Activated gamma-delta T cell treated with anti-CD3 and anti-CD28 coated beads, Interleukin-2, amount 50 U/mL, for 16 hours (primary cell): ENCODE measurements around the gene ABHD15.

Experiments
- DNase-seq: peaks from one replicate; pipeline ENCODE4 v3.0.0-alpha.2; 2020; ENCODE audit warnings: low read depth

ABHD15 gene

DNA sequence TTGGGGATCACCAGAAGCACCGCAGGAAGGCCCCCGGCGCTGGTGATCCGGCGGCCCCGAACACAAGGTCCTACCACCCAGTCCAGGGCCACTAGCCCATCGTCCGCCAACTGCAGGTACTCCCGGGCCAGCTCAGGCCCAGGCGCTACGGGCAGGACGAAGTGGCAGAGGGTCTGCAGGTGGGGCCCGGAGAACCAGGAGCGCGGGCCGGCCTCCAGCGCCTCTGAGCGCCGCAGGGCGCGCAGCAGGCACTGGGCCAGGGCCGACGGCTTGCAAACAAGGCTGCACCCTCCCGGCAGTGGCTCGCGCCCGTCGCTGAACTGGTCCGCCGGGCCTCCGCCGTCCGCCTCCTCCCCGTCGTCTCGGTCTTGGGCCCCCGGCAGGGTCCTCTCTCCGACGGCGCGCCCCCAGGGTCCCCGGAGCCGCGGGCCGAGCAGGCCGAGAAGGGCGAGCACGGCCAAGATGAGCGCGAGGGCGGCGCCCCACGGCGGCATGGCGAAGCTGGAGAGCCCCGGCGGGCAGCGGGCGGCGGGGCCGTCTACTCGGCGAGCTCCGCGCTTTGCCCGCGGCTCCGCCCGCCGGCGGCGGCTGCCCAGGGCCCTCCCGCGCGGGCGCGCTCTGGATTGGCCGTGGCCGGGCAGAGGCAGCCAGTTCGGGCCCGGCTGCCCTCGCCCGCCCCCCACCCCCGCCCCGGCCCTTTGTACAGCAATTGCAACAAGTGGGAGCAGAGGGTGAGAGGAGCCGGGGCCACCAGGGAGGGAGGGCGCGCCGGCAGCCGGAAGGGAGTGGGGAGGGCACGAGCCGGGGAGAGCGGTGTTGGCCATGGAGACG, at the start of gene ABHD15:
TSS of gene ABHD15 (minus strand) at position 565 of the 831 bp plus-strand sequence. CDS start at position 494, 71 bp downstream.
- no peak for DNase-seq

- DNase-seq = peak; percentile 72
These were observed 48.9 kb upstream of the ABHD15 start for GRCh38 chr17:29615492-29616299.

- no peak for DNase-seq
These were observed 48.2 kb upstream of the ABHD15 start for GRCh38 chr17:29615048-29615385.

- no peak for DNase-seq
These were observed 47.7 kb upstream of the ABHD15 start for GRCh38 chr17:29614349-29615047.

DNA sequence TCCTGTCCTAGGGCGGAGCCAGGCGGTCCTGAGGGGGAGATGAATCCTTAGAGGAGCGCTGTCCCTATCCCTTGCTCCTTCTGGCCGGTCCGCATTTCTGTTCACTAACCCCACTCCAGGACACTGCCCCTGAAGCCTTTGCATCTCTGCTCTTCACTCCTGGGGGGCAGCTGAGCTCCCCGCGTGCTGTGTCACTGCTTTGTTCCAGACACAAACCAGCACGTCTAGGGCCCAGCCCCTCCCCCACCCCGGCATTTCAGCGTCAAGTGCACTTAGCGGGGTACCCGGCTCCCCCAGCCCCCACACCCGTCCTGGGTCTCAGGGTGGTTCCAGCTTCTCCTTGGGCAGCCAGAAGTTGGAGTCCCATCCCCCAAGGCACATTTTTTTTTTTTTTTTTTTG, 47.0 kb upstream of the ABHD15 start:
- DNase-seq = no peak

DNA sequence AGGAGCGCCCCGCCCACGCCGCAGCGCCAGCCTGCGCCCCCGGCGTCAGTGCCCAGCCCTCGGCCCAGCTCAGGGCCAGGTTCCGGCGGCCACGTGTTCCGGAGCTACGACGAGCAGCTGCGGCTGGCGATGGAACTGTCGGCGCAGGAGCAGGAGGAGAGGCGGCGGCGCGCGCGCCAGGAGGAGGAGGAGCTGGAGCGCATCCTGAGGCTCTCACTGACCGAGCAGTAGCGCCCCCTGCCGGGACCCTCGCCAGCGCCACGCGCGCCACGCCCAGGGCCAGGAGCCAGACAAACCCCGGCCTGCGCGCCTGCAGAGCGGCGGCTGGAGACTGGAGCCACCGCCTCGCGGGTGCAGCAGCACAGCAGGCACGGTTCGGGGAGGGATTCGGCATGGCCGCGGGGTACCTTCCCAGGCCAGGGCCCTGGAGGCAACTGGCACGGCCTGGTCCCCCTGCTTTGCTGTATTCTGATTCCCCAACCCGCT, 46.6 kb upstream of the ABHD15 start:
- DNase-seq = peak; percentile 89

GRCh38 chr17:29612404-29613280, 45.8 kb upstream of the ABHD15 start:
- DNase-seq = no peak

GRCh38 chr17:29612094-29612403, 45.2 kb upstream of the ABHD15 start:
- DNase-seq = no peak

DNA sequence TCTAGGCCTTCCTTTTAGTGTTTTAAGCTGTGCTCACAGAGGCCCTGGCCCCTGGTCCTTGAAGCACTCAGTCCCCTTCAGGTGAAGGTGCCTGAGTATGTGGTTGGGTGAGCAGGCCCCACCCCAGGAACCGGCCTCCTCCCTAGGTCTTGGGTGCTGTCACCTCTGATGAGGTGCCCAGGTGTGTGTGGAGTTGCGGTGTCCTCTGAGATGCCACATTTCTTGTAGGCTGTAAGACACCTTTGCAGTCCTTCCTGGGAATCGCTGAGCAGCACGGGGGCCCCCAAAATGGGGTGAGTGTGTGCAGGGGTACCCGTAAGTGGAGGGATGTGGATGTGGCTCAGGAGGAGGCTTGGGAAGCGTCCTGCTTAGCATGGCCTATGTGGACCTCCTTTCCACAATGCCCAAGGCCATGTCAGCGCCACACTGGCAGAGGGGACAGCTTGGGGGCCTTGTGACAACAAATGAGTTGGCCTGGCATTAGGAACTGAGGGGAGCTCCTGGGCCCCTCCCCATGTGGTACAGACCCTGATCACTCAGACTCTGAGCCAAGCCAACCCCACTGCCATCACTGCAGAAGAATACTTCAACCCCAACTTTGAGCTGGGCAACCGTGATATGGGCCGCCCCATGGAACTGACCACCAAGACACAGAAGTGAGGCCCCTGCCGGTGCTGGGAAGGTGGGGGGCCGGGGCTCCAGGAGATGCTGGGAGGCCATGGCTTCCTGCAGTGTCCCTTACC, 44.7 kb upstream of the ABHD15 start:
- no peak for DNase-seq

- DNase-seq = no peak
These were observed 43.6 kb upstream of the ABHD15 start for GRCh38 chr17:29610395-29610794.

DNA sequence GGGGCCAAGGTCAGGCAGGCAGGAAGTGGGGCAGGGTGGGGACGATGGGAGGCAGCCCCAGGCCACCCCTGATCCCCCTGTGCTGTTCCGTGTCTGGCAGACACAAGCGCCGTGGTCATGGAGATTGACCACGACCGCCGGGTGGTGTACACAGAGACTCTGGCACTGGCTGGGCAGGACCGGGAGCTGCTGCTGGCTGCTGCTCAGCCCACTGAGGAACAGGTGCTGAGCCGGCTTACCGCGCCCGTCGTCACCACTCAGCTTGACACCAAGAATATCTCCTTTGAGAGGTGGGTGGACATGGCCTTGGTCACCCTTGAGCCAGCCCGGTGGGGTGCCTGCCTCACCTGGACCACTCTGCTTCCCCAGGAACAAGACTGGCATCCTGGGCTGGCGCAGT, 42.1 kb upstream of the ABHD15 start:
- no peak for DNase-seq

DNA sequence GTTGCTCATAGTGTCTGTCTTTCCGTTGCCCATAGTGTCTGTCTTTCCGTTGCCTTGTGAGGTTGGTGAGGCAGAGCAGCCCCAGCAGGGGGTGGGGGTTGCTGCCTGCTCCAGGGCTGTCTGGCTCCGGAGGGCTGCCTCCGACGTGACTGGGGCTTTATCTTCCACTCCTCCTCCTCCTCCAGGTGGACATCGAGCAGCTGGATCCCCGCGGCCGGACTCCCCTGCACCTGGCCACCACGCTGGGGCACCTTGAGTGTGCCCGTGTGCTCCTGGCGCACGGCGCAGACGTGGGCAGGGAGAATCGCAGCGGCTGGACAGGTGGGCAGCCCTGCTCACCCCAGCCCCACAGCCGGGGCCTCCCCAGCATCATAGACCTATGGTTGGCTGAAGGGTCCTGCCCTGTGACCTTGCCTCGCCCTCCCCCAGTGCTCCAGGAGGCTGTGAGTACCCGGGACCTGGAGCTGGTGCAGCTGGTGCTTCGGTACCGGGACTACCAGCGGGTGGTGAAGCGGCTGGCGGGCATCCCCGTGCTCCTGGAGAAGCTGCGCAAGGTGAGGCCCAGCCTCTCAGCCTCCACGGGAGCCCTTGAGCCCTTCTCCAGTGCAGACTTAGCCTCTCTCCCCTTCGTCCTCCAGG, 40.8 kb upstream of the ABHD15 start:
- no peak for DNase-seq

GRCh38 chr17:29603109-29603674, 36.4 kb upstream of the ABHD15 start:
- DNase-seq = no peak

GRCh38 chr17:29597361-29598172, 30.7 kb upstream of the ABHD15 start:
- no peak for DNase-seq

GRCh38 chr17:29596811-29597210, 30.0 kb upstream of the ABHD15 start:
- DNase-seq = no peak

GRCh38 chr17:29595943-29596774, 29.3 kb upstream of the ABHD15 start:
- no peak for DNase-seq

DNA sequence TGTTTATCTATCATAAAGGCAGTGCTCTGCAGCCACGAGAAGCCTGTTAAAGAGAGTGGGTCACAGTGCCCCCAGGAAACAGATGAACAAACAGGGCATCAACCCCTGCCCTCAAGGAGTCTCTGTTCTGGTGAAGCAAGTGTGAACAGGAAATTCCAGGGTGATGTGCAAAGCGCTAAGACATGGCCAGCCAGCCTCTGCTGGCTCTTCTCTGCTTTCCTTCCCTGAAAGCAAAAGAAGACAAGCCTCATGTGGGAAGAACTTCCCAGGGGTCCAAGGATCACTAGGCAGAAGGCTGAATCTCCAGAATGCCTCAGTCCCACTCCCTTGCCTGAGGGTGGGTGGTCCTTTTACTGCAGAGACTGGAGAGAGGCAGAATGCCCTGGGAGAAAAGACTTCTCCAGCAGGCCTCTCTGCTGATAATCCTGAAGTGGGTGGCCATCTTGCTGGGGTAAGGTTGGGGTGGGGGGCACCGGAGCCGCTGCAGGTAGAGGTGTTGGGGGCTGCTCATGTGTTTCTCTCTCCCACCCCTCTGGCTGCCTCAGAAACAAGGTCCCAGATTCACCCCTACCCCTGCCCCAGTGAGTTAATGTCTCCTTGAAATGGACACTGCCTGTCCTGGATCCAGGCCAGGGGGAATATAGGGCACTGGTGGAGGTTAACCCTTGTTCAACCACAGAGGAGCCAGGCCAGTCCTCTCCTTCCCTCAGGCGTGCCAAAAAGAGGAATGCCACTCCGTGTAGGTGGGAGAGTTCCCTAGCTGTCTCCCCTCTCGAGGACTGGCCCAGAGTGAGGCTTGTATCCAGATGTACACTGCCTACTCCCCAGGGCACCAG, 28.5 kb upstream of the ABHD15 start:
- no peak for DNase-seq
